GM23338 (cell line): ENCODE measurements around the gene RRP12. TPM values are rescaled to one million over a fixed set of nuclear protein-coding genes. Genes with fewer than 3 reads are reported as not detected.

ENCODE experiments used
- ATAC-seq: fragments of 200-7000 bp; cut with Tn5 transposase; 3 replicates; pipeline ENCODE4 v1.9.1; 2020
- DNase-seq: peaks from one replicate; pipeline ENCODE4 v3.0.0-alpha.2; 2015; ENCODE audit warnings: low spot score
- H2AFZ ChIP-seq: fragments of 200-600 bp; sonication (generic); 2 replicates; pipeline ENCODE4 v1.8.0; 2016; ENCODE audit warnings: antibody characterized with exemption, mild to moderate bottlenecking, moderate library complexity
- H3F3A ChIP-seq: fragments of 200-600 bp; sonication (generic); replicated peaks from 2 replicates; pipeline ENCODE4 v1.8.0; 2017; ENCODE audit warnings: antibody characterized with exemption, mixed run types, low read depth
- H3K27ac ChIP-seq: fragments of 200-600 bp; sonication (generic); 2 replicates; pipeline ENCODE4 v1.6.1; 2016; ENCODE audit warnings: low read depth
- H3K27me3 ChIP-seq: fragments of 200-600 bp; sonication (generic); 2 replicates; pipeline ENCODE4 v1.8.0; 2016; ENCODE audit warnings: mild to moderate bottlenecking, mixed run types, moderate library complexity; ENCODE audit not compliant: insufficient read depth
- H3K36me3 ChIP-seq: fragments of 200-600 bp; sonication (generic); 2 replicates; pipeline ENCODE4 v1.8.0; 2016; ENCODE audit warnings: mild to moderate bottlenecking; ENCODE audit not compliant: insufficient read depth
- H3K4me1 ChIP-seq: fragments of 200-600 bp; sonication (generic); 2 replicates; pipeline ENCODE4 v1.8.0; 2016; ENCODE audit warnings: mild to moderate bottlenecking, moderate library complexity; ENCODE audit not compliant: insufficient read depth
- H3K4me2 ChIP-seq: fragments of 200-600 bp; sonication (generic); 2 replicates; pipeline ENCODE4 v1.7.1; 2017; ENCODE audit warnings: mixed run types
- H3K4me3 ChIP-seq: fragments of 200-600 bp; sonication (generic); 2 replicates; pipeline ENCODE4 v1.6.1; 2016; ENCODE audit warnings: mixed run types
- H3K79me2 ChIP-seq: fragments of 200-600 bp; sonication (generic); replicated peaks from 2 replicates; pipeline ENCODE4 v1.8.0; 2017; ENCODE audit warnings: mild to moderate bottlenecking; ENCODE audit not compliant: insufficient read depth
- H3K9me2 ChIP-seq: fragments of 200-600 bp; sonication (generic); 2 replicates; pipeline ENCODE4 v1.8.0; 2017; ENCODE audit not compliant: insufficient read depth
- H4K20me1 ChIP-seq: fragments of 200-600 bp; sonication (generic); replicated peaks from 2 replicates; pipeline ENCODE4 v1.8.0; 2017; ENCODE audit warnings: mild to moderate bottlenecking; ENCODE audit not compliant: insufficient read depth
- H3K27ac Mint-ChIP-seq: 2 replicates; pipeline ENCODE4 v1.8.0; 2020; ENCODE audit warnings: inconsistent platforms, mild to moderate bottlenecking, moderate library complexity, mixed read lengths
- H3K27me3 Mint-ChIP-seq: 3 replicates; pipeline ENCODE4 v1.8.0; 2022; ENCODE audit warnings: low read depth, mild to moderate bottlenecking, moderate library complexity, mixed read lengths, inconsistent platforms; ENCODE audit not compliant: insufficient read depth, poor library complexity
- H3K36me3 Mint-ChIP-seq: 3 replicates; pipeline ENCODE4 v1.8.0; 2021; ENCODE audit warnings: low read depth, mild to moderate bottlenecking, inconsistent platforms, moderate library complexity, mixed read lengths
- H3K4me1 Mint-ChIP-seq: 3 replicates; pipeline ENCODE4 v1.8.0; 2020; ENCODE audit warnings: mild to moderate bottlenecking, inconsistent platforms, mixed read lengths
- H3K4me3 Mint-ChIP-seq: 3 replicates; pipeline ENCODE4 v1.8.0; 2021; ENCODE audit warnings: moderate library complexity, mild to moderate bottlenecking, inconsistent platforms, mixed read lengths
- H3K9me3 Mint-ChIP-seq: 3 replicates; pipeline ENCODE4 v1.8.0; 2020; ENCODE audit warnings: moderate library complexity, mild to moderate bottlenecking, inconsistent platforms, mixed read lengths
- CTCF ChIP-seq, 2 experiments: fragments of 200-600 bp in 1 of 2; sonication (generic) in 1 of 2; conservative IDR thresholded peaks; 2 replicates each; pipeline versions ENCODE4 v1.5.1 to v1.6.1; 2016 to 2017; ENCODE audit warnings: antibody characterized with exemption in 2 of 2, low read depth in 2 of 2, mild to moderate bottlenecking in 2 of 2, moderate library complexity in 1 of 2
- EZH2 ChIP-seq: fragments of 200-600 bp; sonication (generic); IDR thresholded peaks from one replicate; pipeline ENCODE4 v1.8.0; 2017; ENCODE audit warnings: antibody characterized with exemption, mild to moderate bottlenecking, low read depth; ENCODE audit not compliant: unreplicated experiment
- EZH2phosphoT487 ChIP-seq: fragments of 200-600 bp; sonication (generic); IDR thresholded peaks from one replicate; pipeline ENCODE4 v1.8.1; 2018; ENCODE audit warnings: antibody characterized with exemption; ENCODE audit not compliant: unreplicated experiment
- NANOG ChIP-seq: IDR thresholded peaks from 2 replicates; pipeline ENCODE4 v1.6.1; 2016; ENCODE audit warnings: antibody characterized with exemption, borderline replicate concordance
- REST ChIP-seq: IDR thresholded peaks from one replicate; pipeline ENCODE4 v1.6.1; 2018; ENCODE audit warnings: antibody characterized with exemption; ENCODE audit not compliant: unreplicated experiment
- STAT1 ChIP-seq: IDR thresholded peaks from one replicate; pipeline ENCODE4 v1.6.1; 2016; ENCODE audit warnings: antibody characterized with exemption; ENCODE audit not compliant: unreplicated experiment
- ZNF114 ChIP-seq: fragments of 250-450 bp; sonication (Bioruptor Pico); IDR thresholded peaks from 2 replicates; pipeline ENCODE4 v1.5.0; 2020; ENCODE audit warnings: mild to moderate bottlenecking, moderate library complexity
- ZNF331 ChIP-seq: fragments of 250-450 bp; sonication (Bioruptor Pico); IDR thresholded peaks from 2 replicates; pipeline ENCODE4 v1.5.0; 2020; ENCODE audit warnings: low read depth, mild to moderate bottlenecking, moderate library complexity
- ZNF462 ChIP-seq: fragments of 250-450 bp; sonication (Bioruptor Pico); IDR thresholded peaks from 2 replicates; pipeline ENCODE4 v1.5.0; 2020; ENCODE audit warnings: mild to moderate bottlenecking, moderate library complexity
- polyA plus RNA-seq: library from polyadenylated mRNA; unstranded; fragments of >200 nt; fragmentation: Nextera tagmentation; extraction: Ambion mirVana; gene quantifications from 2 replicates; pipeline ENCODE4 v1.2.1, GENCODE V29; 2016
- total RNA-seq: library from RNA; depleted of rRNA; stranded (reverse); fragments of >200 nt; shearing (Covaris generic); gene quantifications from 2 replicates; pipeline ENCODE4 v1.2.3, GENCODE V29; 2014

Gene RRP12
- total and polyA plus RNA-seq, 2 experiments from 2014 or later = 53.4 to 62.6 TPM

- H3K36me3 ChIP-seq = peaks cover 20% of the 10 kb centered on the region
- Mint-ChIP-seq H3K4me3 (no peak overlapping the region), H3K27ac (no peak overlapping the region), H3K36me3 (peaks cover 68% of the 10 kb centered on the region), H3K4me1 (no peaks in the 10 kb centered on the region), H3K27me3 (peaks cover 2% of the 10 kb centered on the region), H3K9me3 (no peaks in the 10 kb centered on the region)
- no peaks in the 10 kb centered on the region for H3K4me1 ChIP-seq
- no peak for DNase-seq
- H2AFZ ChIP-seq = no peak overlapping the region
- H3K27me3 ChIP-seq = no peaks in the 10 kb centered on the region
- H3K27ac ChIP-seq = no peak overlapping the region
- no peak for ATAC-seq
- no peaks in the 10 kb centered on the region for H3K79me2 ChIP-seq
- no peaks in the 10 kb centered on the region for H3K9me2 ChIP-seq
- no peak overlapping the region for H3K4me2 ChIP-seq
- TF ChIP-seq NANOG (no peak), EZH2 (no peak), REST (no peak), STAT1 (no peak), ZNF331 (no peak), EZH2phosphoT487 (no peak), CTCF (conservative IDR thresholded peaks at IDR 0.05; ENCODE audit: low read depth in 2 of 2) (no peak), ZNF462 (CRISPR knock-in tag) (no peak), ZNF114 (CRISPR knock-in tag) (no peak)
- H3F3A ChIP-seq = 0 out of 2 replicates have a peak, but pooled peaks cover 5% of the 10 kb centered on the region
- H3K4me3 ChIP-seq = no peak overlapping the region
- H4K20me1 ChIP-seq = no peaks in the 10 kb centered on the region
These were observed 17.0 kb downstream of the RRP12 start for GRCh38 chr10:97384156-97384555.
